ENCODE measurements around the gene KNG1.

- TF ChIP-seq FOXK2 (IDR thresholded peaks at IDR 0.05), result no peak
- no peak for TF ChIP-seq TARDBP (IDR thresholded peaks at IDR 0.05)
These were observed 58.8 kb downstream of the KNG1 start for GRCh38 chr3:186775999-186776398.
